HAP-1 (cell line): ENCODE data around the gene TP53I13.
A peak's percentile ranks its signal among the peaks of the same experiment; 100 is the strongest.

Source experiments
- DNase-seq, 2 experiments: peaks; one replicate each; pipeline ENCODE4 v3.0.0-alpha.2; 2016 to 2020; ENCODE audit warnings: low spot score in 2 of 2
- H3K27me3 ChIP-seq: fragments of 250-450 bp; sonication (Bioruptor Pico); 2 replicates; pipeline ENCODE4 v1.5.1; 2020; ENCODE audit warnings: low read depth, mild to moderate bottlenecking, moderate library complexity
- H3K36me3 ChIP-seq: fragments of 250-450 bp; sonication (Bioruptor Pico); replicated peaks from 2 replicates; pipeline ENCODE4 v1.5.1; 2020; ENCODE audit warnings: mild to moderate bottlenecking
- H3K4me1 ChIP-seq: fragments of 250-450 bp; sonication (Bioruptor Pico); 2 replicates; pipeline ENCODE4 v1.5.1; 2020; ENCODE audit warnings: mild to moderate bottlenecking
- H3K4me3 ChIP-seq: fragments of 250-450 bp; sonication (Bioruptor Pico); 2 replicates; pipeline ENCODE4 v1.5.1; 2020; ENCODE audit warnings: mild to moderate bottlenecking, moderate library complexity
- H3K9me3 ChIP-seq: fragments of 250-450 bp; sonication (Bioruptor Pico); 2 replicates; pipeline ENCODE4 v1.5.1; 2020; ENCODE audit warnings: mild to moderate bottlenecking, moderate library complexity
- in situ Hi-C: fragments of 300-500 bp; cut with MboI; formaldehyde crosslinking; loops from 3 replicates; pipeline ENCODE4 v1.14.3; 2020; ENCODE audit warnings: low sequenced_read_pairs, inconsistent platforms, mixed read lengths

The TP53I13 gene

GRCh38 chr17:29589524-29590410 is 21.3 kb downstream of the TP53I13 start, which contains the start of gene GIT1:
GIT1 (minus strand) TSS chr17:29589648; CDS start chr17:29589378, 270 bp downstream.
- H3K4me3 ChIP-seq = peak within 1 kb of the TSS; percentile 75
- DNase-seq = peak; percentile 76 to 88
- in situ Hi-C loops = no loop called here
- no peaks in the 10 kb centered on the region; the same call in 1 of the 2 replicates for H3K36me3 ChIP-seq
- no peaks in the 10 kb centered on the region for H3K27me3 ChIP-seq
- H3K9me3 ChIP-seq = no peaks in the 10 kb centered on the region
- peaks cover 38% of the 10 kb centered on the region for H3K4me1 ChIP-seq

GRCh38 chr17:29590411-29591145 is 22.1 kb downstream of the TP53I13 start:
- H3K4me3 ChIP-seq = peak overlapping the region; percentile 38
- no peak for DNase-seq
- H3K9me3 ChIP-seq = no peaks in the 10 kb centered on the region
- in situ Hi-C loops = no loop called here
- H3K4me1 ChIP-seq = peaks cover 38% of the 10 kb centered on the region
- no peaks in the 10 kb centered on the region for H3K27me3 ChIP-seq
- H3K36me3 ChIP-seq = no peaks in the 10 kb centered on the region; the same call in 1 of the 2 replicates

GRCh38 chr17:29591146-29591736 is 22.7 kb downstream of the TP53I13 start:
- in situ Hi-C loops = no loop called here
- Histone ChIP-seq H3K4me1 (peaks cover 38% of the 10 kb centered on the region), H3K27me3 (no peaks in the 10 kb centered on the region), H3K36me3 (no peaks in the 10 kb centered on the region; the same call in 1 of the 2 replicates), H3K9me3 (no peaks in the 10 kb centered on the region), H3K4me3 (peak overlapping the region; percentile 38)
- peak; percentile 65 to 80 for DNase-seq

DNA sequence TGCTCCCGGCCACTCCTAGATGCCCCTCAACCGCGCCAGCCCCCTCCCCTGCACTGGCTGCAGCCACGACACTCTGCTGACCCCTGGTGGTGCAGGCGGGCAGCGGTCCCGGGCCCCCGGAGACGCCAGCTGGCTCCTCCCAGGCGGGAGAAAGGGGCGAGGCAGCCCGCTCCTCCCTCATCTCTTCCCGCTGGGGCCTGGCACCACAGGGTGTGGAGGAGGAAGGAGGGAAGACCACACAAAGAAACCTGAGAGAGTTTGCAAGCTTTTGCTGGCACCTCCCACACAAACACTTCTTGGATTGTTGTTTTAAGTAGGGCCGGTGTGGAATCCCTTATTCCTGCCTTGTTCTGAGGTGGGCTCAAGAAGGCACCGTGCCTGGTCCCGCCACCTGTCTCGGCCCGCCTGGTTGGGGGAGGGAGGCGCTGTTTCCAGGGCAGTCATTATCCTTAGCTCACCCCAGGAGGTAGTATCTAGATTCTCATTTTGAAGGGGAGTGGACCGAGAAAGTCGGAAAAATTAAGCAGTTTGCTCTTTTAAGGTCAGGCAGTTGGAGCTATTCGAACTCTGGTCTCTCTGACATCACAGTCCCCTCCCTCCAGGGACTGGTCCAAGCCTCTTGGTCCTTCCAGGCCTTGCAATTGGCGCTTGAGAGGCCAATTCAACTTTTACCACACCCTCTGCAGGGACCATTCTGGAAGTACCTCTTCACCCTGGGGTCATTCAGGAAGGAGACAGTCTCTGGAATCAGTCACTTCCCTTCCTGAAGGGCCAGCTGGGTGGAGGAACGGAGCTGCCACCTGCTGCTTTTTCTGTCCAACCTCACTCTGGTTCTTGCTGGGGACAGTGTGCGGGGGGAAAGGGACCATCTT is 23.5 kb downstream of the TP53I13 start:
- in situ Hi-C loops = no loop called here
- Histone ChIP-seq H3K4me3 (peak overlapping the region; percentile 38), H3K4me1 (peaks cover 40% of the 10 kb centered on the region), H3K27me3 (no peaks in the 10 kb centered on the region), H3K9me3 (no peaks in the 10 kb centered on the region), H3K36me3 (no peaks in the 10 kb centered on the region; the same call in 1 of the 2 replicates)
- peak; percentile 88 to 98 for DNase-seq

DNA sequence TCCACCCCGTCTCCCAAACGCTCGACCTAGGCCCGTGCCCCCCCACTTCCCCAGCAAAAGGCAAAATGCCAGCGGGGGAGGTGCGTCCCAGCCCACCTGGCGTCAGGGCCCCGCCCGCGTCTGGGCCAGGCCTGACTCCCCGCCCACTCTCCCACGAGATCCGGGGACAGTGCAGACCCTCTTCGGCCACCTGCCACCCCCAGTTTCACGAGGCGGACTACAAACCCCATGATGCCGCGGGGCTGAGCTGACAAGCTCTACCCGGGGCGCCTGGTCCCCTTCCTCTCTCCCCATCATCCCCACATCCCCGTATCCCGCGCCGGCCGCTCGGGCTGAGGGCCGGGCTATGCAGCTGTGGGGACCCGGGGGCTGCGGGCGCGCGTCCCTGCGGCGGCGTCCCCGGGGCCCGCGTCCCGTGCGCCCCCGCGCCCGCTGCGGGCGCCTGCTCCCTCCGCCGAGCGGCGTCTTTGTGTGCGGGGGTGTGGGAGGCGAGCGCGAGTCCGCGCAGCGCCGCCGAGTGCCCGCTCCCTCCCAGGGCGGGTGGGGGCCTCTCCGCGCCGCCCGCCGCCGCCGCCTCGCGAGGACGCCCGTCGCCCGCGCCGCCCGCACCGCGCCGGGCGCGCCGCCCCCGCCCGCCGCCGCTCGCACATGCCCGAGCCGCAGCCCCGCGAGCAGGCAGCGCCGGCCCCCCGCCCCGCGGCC is 24.5 kb downstream of the TP53I13 start, which contains the start of gene ANKRD13B:
Gene ANKRD13B, plus strand, starts transcription at position 283 of the 702 bp plus-strand sequence. CDS start 490 bp downstream, outside the sequence.
- H3K4me1 ChIP-seq = peaks cover 43% of the 10 kb centered on the region
- peak; percentile 21 to 75 for DNase-seq
- H3K9me3 ChIP-seq = no peaks in the 10 kb centered on the region
- H3K36me3 ChIP-seq = no peaks in the 10 kb centered on the region
- H3K4me3 ChIP-seq = peak within 1 kb of the TSS; percentile 55
- no peaks in the 10 kb centered on the region for H3K27me3 ChIP-seq
- in situ Hi-C loops = no loop called here

- Histone ChIP-seq H3K4me1 (peaks cover 45% of the 10 kb centered on the region), H3K4me3 (peak overlapping the region; percentile 55), H3K9me3 (no peaks in the 10 kb centered on the region), H3K27me3 (no peaks in the 10 kb centered on the region), H3K36me3 (no peaks in the 10 kb centered on the region)
- DNase-seq = peak; percentile 39 to 74
- in situ Hi-C loops = no loop called here
These were observed 25.4 kb downstream of the TP53I13 start for GRCh38 chr17:29593591-29594518.

- in situ Hi-C loops = no loop called here
- peaks cover 45% of the 10 kb centered on the region for H3K4me1 ChIP-seq
- H3K27me3 ChIP-seq = no peaks in the 10 kb centered on the region
- H3K4me3 ChIP-seq = peak overlapping the region; percentile 55
- DNase-seq = no peak
- H3K36me3 ChIP-seq = no peaks in the 10 kb centered on the region
- H3K9me3 ChIP-seq = no peaks in the 10 kb centered on the region
These were observed 26.1 kb downstream of the TP53I13 start for GRCh38 chr17:29594519-29595090.

GRCh38 chr17:29595107-29595942 is 26.8 kb downstream of the TP53I13 start:
- H3K36me3 ChIP-seq = no peaks in the 10 kb centered on the region
- no peak overlapping the region for H3K4me3 ChIP-seq
- no peaks in the 10 kb centered on the region for H3K27me3 ChIP-seq
- peaks cover 38% of the 10 kb centered on the region for H3K4me1 ChIP-seq
- in situ Hi-C loops = no loop called here
- H3K9me3 ChIP-seq = no peaks in the 10 kb centered on the region
- DNase-seq = no peak

DNA sequence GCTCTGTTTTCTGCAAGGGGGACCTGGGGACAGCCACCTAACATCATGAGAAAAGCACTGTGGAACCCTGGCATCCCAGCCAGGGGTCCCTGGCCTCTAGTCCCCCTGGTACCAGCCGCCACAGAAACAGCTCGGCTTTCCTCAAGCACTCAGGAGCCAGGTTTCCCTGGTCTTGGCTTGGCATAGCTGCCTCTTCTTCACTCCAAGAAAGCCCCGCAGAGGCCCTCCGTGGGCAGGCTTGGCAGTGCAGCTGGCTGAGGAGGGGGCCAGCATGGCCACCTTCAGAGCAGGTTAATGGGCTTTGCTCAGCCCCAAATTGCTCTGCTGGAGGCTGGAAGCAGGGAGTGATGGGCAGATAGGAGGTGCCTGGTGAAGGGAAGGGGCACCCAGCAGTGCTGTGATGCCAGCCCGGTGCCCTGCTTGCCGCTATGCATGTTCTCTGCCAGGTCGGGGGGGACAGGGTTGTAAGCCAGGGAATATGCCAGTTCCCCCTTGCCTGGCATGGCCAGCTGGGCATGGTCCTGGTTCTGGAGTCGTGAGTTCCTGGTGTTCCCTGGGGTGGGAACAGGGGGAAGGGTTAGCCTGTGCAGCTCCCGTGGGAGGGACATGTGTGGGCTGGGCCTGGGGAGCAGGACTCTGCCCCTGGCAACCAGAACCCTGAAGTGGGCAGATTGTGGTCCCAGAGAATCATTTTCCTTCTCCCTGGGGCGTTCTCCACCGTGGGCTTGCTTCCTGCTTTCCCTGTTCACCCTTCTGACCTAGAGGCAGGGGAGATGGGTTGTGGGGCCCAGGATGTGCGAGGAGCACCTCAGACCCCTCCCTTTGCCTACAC is 27.7 kb downstream of the TP53I13 start:
- no peaks in the 10 kb centered on the region for H3K36me3 ChIP-seq
- no peak overlapping the region for H3K4me3 ChIP-seq
- no peaks in the 10 kb centered on the region for H3K27me3 ChIP-seq
- peaks cover 29% of the 10 kb centered on the region for H3K4me1 ChIP-seq
- no peaks in the 10 kb centered on the region for H3K9me3 ChIP-seq
- in situ Hi-C loops = no loop called here
- no peak for DNase-seq

DNA sequence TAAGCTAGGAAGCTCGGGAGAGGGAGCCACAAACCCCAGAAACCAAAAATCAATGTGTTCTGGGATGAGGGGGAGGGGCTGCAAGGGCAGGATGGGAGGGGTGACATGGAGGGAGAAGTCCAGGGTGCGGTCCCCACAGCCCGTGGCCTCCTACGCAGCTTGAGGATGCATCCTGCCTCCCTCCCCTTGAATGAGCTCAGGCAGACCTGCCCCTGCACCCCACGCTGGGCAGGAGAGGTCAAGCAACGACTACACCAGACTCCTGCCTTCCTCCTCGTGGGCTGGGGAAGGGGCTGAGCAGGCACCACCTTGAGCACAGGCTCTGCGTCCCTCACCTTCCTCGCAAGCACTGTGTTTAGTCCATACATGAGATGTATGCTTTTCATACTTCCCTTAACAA is 28.3 kb downstream of the TP53I13 start:
- H3K27me3 ChIP-seq = no peaks in the 10 kb centered on the region
- H3K36me3 ChIP-seq = no peaks in the 10 kb centered on the region
- in situ Hi-C loops = no loop called here
- DNase-seq = no peak
- no peaks in the 10 kb centered on the region for H3K9me3 ChIP-seq
- H3K4me3 ChIP-seq = no peak overlapping the region
- H3K4me1 ChIP-seq = peaks cover 25% of the 10 kb centered on the region
